Measurements from ENCODE around the gene KDM4C. TPM values are rescaled to one million over a fixed set of nuclear protein-coding genes. Genes with fewer than 3 reads are reported as not detected.

KDM4C gene
- total RNA-seq, 1 donor from 2014 or later = 18.2 TPM

GRCh38 chr9:6782345-6782744, 24.6 kb downstream of the KDM4C start:
- peaks cover 52% of the 10 kb centered on the region for H4K20me1 ChIP-seq (ENCODE audit: insufficient read depth, low read length)
- Mint-ChIP-seq H3K4me3 (ENCODE audit: unreplicated experiment) (no peak overlapping the region), H3K4me1 (ENCODE audit: low read depth, unreplicated experiment) (peaks cover 19% of the 10 kb centered on the region), H3K27me3 (ENCODE audit: low read depth, unreplicated experiment) (no peaks in the 10 kb centered on the region), H3K36me3 (ENCODE audit: low read depth, unreplicated experiment) (no peaks in the 10 kb centered on the region), H3K9me3 (ENCODE audit: unreplicated experiment) (peaks cover 1% of the 10 kb centered on the region), H3K27ac (ENCODE audit: unreplicated experiment) (no peak overlapping the region)
- H3K27ac ChIP-seq (ENCODE audit: low read depth, low read length) = no peak overlapping the region
- no peaks in the 10 kb centered on the region for H3K27me3 ChIP-seq (ENCODE audit: insufficient read depth, low read length)
- H3K9me3 ChIP-seq (ENCODE audit: insufficient read depth, low read depth, low read length) = no peaks in the 10 kb centered on the region
- peaks cover 51% of the 10 kb centered on the region for H3K79me2 ChIP-seq (ENCODE audit: insufficient read depth, low read length)
- H3K4me1 ChIP-seq (ENCODE audit: insufficient read depth, low read length) = peaks cover under 1% of the 10 kb centered on the region
- FAIRE-seq = no peak
- H3K9ac ChIP-seq (ENCODE audit: low read length) = no peak overlapping the region
- H3K4me3 ChIP-seq (ENCODE audit: insufficient read depth, low read depth, low read length) = no peak overlapping the region
- DNase-seq (ENCODE audit: low read depth) = no peak
- no peaks in the 10 kb centered on the region for H3K36me3 ChIP-seq (ENCODE audit: insufficient read depth, low read length)
- no peak overlapping the region for H3K4me2 ChIP-seq (ENCODE audit: low read length)
- no peak for TF ChIP-seq EZH2 (IDR thresholded peaks at IDR 0.05; ENCODE audit: insufficient read depth, low read length)
- TF ChIP-seq CTCF (IDR thresholded peaks at IDR 0.05; ENCODE audit: insufficient read depth, low read depth, low read length) = no peak
- H2AFZ ChIP-seq (ENCODE audit: low read depth, low read length) = no peak overlapping the region

GRCh38 chr9:6782981-6783380, 25.2 kb downstream of the KDM4C start:
- Histone ChIP-seq H3K27ac (ENCODE audit: low read depth, low read length) (no peak overlapping the region), H3K4me1 (ENCODE audit: insufficient read depth, low read length) (peaks cover 7% of the 10 kb centered on the region), H3K9ac (ENCODE audit: low read length) (no peak overlapping the region), H4K20me1 (ENCODE audit: insufficient read depth, low read length) (peaks cover 50% of the 10 kb centered on the region), H3K4me2 (ENCODE audit: low read length) (no peak overlapping the region), H3K36me3 (ENCODE audit: insufficient read depth, low read length) (no peaks in the 10 kb centered on the region), H2AFZ (ENCODE audit: low read depth, low read length) (no peak overlapping the region), H3K27me3 (ENCODE audit: insufficient read depth, low read length) (no peaks in the 10 kb centered on the region), H3K4me3 (ENCODE audit: insufficient read depth, low read depth, low read length) (no peak overlapping the region), H3K9me3 (ENCODE audit: insufficient read depth, low read depth, low read length) (no peaks in the 10 kb centered on the region), H3K79me2 (ENCODE audit: insufficient read depth, low read length) (peaks cover 51% of the 10 kb centered on the region)
- Mint-ChIP-seq H3K9me3 (ENCODE audit: unreplicated experiment) (peaks cover 1% of the 10 kb centered on the region), H3K27me3 (ENCODE audit: low read depth, unreplicated experiment) (no peaks in the 10 kb centered on the region), H3K4me3 (ENCODE audit: unreplicated experiment) (no peak overlapping the region), H3K27ac (ENCODE audit: unreplicated experiment) (no peak overlapping the region), H3K36me3 (ENCODE audit: low read depth, unreplicated experiment) (no peaks in the 10 kb centered on the region), H3K4me1 (ENCODE audit: low read depth, unreplicated experiment) (peaks cover 21% of the 10 kb centered on the region)
- no peak for DNase-seq (ENCODE audit: low read depth)
- TF ChIP-seq CTCF (IDR thresholded peaks at IDR 0.05; ENCODE audit: insufficient read depth, low read depth, low read length) = no peak
- no peak for TF ChIP-seq EZH2 (IDR thresholded peaks at IDR 0.05; ENCODE audit: insufficient read depth, low read length)
- no peak for FAIRE-seq

GRCh38 chr9:6783753-6784152, 26.0 kb downstream of the KDM4C start:
- peaks cover 50% of the 10 kb centered on the region for H4K20me1 ChIP-seq (ENCODE audit: insufficient read depth, low read length)
- no peak overlapping the region for H3K27ac Mint-ChIP-seq (ENCODE audit: unreplicated experiment)

More at GRCh38 chr9:6783753-6784152, 26.0 kb downstream of the KDM4C start:
- no peak for TF ChIP-seq CTCF (IDR thresholded peaks at IDR 0.05; ENCODE audit: insufficient read depth, low read depth, low read length)
- TF ChIP-seq EZH2 (IDR thresholded peaks at IDR 0.05; ENCODE audit: insufficient read depth, low read length) = no peak
- no peak overlapping the region for H3K4me3 Mint-ChIP-seq (ENCODE audit: unreplicated experiment)
- H3K4me1 Mint-ChIP-seq (ENCODE audit: low read depth, unreplicated experiment) = peaks cover 28% of the 10 kb centered on the region
- Histone ChIP-seq H3K4me1 (ENCODE audit: insufficient read depth, low read length) (peaks cover 14% of the 10 kb centered on the region), H3K9ac (ENCODE audit: low read length) (no peak overlapping the region), H3K4me2 (ENCODE audit: low read length) (no peak overlapping the region), H2AFZ (ENCODE audit: low read depth, low read length) (no peak overlapping the region), H3K27ac (ENCODE audit: low read depth, low read length) (no peak overlapping the region), H3K27me3 (ENCODE audit: insufficient read depth, low read length) (no peaks in the 10 kb centered on the region), H3K79me2 (ENCODE audit: insufficient read depth, low read length) (peaks cover 54% of the 10 kb centered on the region), H3K9me3 (ENCODE audit: insufficient read depth, low read depth, low read length) (no peaks in the 10 kb centered on the region), H3K4me3 (ENCODE audit: insufficient read depth, low read depth, low read length) (no peak overlapping the region), H3K36me3 (ENCODE audit: insufficient read depth, low read length) (no peaks in the 10 kb centered on the region)
- FAIRE-seq (no peak), DNase-seq (ENCODE audit: low read depth) (no peak)
- peaks cover 1% of the 10 kb centered on the region for H3K9me3 Mint-ChIP-seq (ENCODE audit: unreplicated experiment)
- H3K27me3 Mint-ChIP-seq (ENCODE audit: low read depth, unreplicated experiment) = no peaks in the 10 kb centered on the region
- H3K36me3 Mint-ChIP-seq (ENCODE audit: low read depth, unreplicated experiment) = no peaks in the 10 kb centered on the region
